Peyer's patch (tissue), 4 donors: Measurements from ENCODE around the gene PCDHB8.
"Not testable (repeated sequence)": the region's sequence is repeated elsewhere in the genome, so short reads cannot be mapped to it uniquely, and the experiment has no call there.

Experiments used
- CTCF ChIP-seq, 6 experiments: fragments of 450-650 bp in 4 of 6; fragments of 200-600 bp in 2 of 6; sonication (generic) in 1 of 6; IDR thresholded peaks; one replicate each; pipeline ENCODE4 v1.5.1; 2017 to 2019; ENCODE audit warnings: antibody characterized with exemption in 6 of 6, mild to moderate bottlenecking in 3 of 6, moderate library complexity in 1 of 6
- POLR2A ChIP-seq, 2 donors: fragments of 450-650 bp; IDR thresholded peaks; one replicate each; pipeline ENCODE4 v1.5.1; 2017; ENCODE audit warnings: antibody characterized with exemption in 2 of 2, mild to moderate bottlenecking in 2 of 2, moderate library complexity in 2 of 2

- TF ChIP-seq CTCF, POLR2A (IDR thresholded peaks at IDR 0.05): not testable (repeated sequence)
Measured at GRCh38 chr5:141224844-141225243, 47.3 kb downstream of the PCDHB8 start.
